GM19193 (cell line): ENCODE results near the gene PDZD8.

Experiments used
- POLR2A ChIP-seq: IDR thresholded peaks from 4 replicates; pipeline ENCODE4 v1.6.1; 2011; ENCODE audit not compliant: insufficient read depth, insufficient read length; ENCODE audit errors: extremely low read depth

Gene PDZD8

GRCh38 chr10:117257721-117258120 lies 117.5 kb downstream of the PDZD8 start:
- no peak for TF ChIP-seq POLR2A

- no peak for TF ChIP-seq POLR2A
These were observed 118.3 kb downstream of the PDZD8 start for GRCh38 chr10:117256910-117257309.

GRCh38 chr10:117255835-117256460 lies 119.3 kb downstream of the PDZD8 start:
- TF ChIP-seq POLR2A, result no peak

GRCh38 chr10:117254774-117255735 lies 120.2 kb downstream of the PDZD8 start:
- no peak for TF ChIP-seq POLR2A

- no peak for TF ChIP-seq POLR2A
These were observed 120.9 kb downstream of the PDZD8 start for GRCh38 chr10:117254338-117254737.

GRCh38 chr10:117253908-117254307 lies 121.3 kb downstream of the PDZD8 start:
- no peak for TF ChIP-seq POLR2A

GRCh38 chr10:117250411-117250810 lies 124.8 kb downstream of the PDZD8 start:
- no peak for TF ChIP-seq POLR2A

GRCh38 chr10:117249493-117250093 lies 125.6 kb downstream of the PDZD8 start:
- TF ChIP-seq POLR2A, result no peak

- TF ChIP-seq POLR2A, result no peak
These were observed 126.3 kb downstream of the PDZD8 start for GRCh38 chr10:117248750-117249465.

GRCh38 chr10:117246997-117247671 lies 128.1 kb downstream of the PDZD8 start:
- TF ChIP-seq POLR2A, result no peak

- TF ChIP-seq POLR2A, result no peak
These were observed 132.8 kb downstream of the PDZD8 start for GRCh38 chr10:117242463-117242832.

GRCh38 chr10:117241541-117242462 lies 133.4 kb downstream of the PDZD8 start:
- no peak for TF ChIP-seq POLR2A
